K562 (cell line): Measurements from ENCODE around the gene PLEKHA6. TPM values are rescaled to one million over a fixed set of nuclear protein-coding genes. Genes with fewer than 3 reads are reported as not detected.
A peak's percentile ranks its signal among the peaks of the same experiment; 100 is the strongest.

Experiments used
- CSDE1 ChIP-seq, 2 experiments: fragments of 450-650 bp; IDR thresholded peaks; 2 replicates each; pipeline ENCODE4 v1.6.1; 2016; ENCODE audit warnings: mild to moderate bottlenecking in 1 of 2
- CTCFL ChIP-seq: IDR thresholded peaks from 2 replicates; pipeline ENCODE4 v1.6.1; 2011; ENCODE audit warnings: borderline replicate concordance, low read depth, mild to moderate bottlenecking, moderate library complexity, low read length; ENCODE audit not compliant: insufficient read depth, poor library complexity, severe bottlenecking
- DEAF1 ChIP-seq: fragments of 450-650 bp; formaldehyde crosslinking; IDR thresholded peaks from 2 replicates; pipeline ENCODE4 v1.4.0; 2020; ENCODE audit warnings: mild to moderate bottlenecking, moderate library complexity
- E2F3 ChIP-seq: fragments of 250-450 bp; sonication (Bioruptor Pico); IDR thresholded peaks from 2 replicates; pipeline ENCODE4 v1.4.0; 2020; ENCODE audit warnings: mild to moderate bottlenecking
- LEF1 ChIP-seq: fragments of 450-650 bp; IDR thresholded peaks from 2 replicates; pipeline ENCODE4 v1.6.1; 2016; ENCODE audit warnings: mild to moderate bottlenecking
- MIER1 ChIP-seq: fragments of 450-650 bp; IDR thresholded peaks from 2 replicates; pipeline ENCODE4 v1.6.1; 2016; ENCODE audit warnings: antibody characterized with exemption, mild to moderate bottlenecking, low read depth
- PTBP1 ChIP-seq: fragments of 200-400 bp; formaldehyde crosslinking; IDR thresholded peaks from 2 replicates; pipeline ENCODE4 v1.6.1; 2017; ENCODE audit warnings: low read depth, low read length
- STAG1 ChIP-seq: sonication (generic); formaldehyde crosslinking; IDR thresholded peaks from 2 replicates; pipeline ENCODE4 v1.5.0; 2020; ENCODE audit warnings: missing genetic modification reagents, borderline replicate concordance
- STAT6 ChIP-seq: sonication (generic); formaldehyde crosslinking; IDR thresholded peaks from 2 replicates; pipeline ENCODE4 v1.8.1; 2023; ENCODE audit warnings: mild to moderate bottlenecking, missing genetic modification reagents
- ZKSCAN1 ChIP-seq: fragments of 150-350 bp; IDR thresholded peaks from 2 replicates; pipeline ENCODE4 v1.6.1; 2016; ENCODE audit warnings: low read depth, low read length
- ZNF592 ChIP-seq: fragments of 450-650 bp; IDR thresholded peaks from 2 replicates; pipeline ENCODE4 v1.6.1; 2017; ENCODE audit warnings: antibody characterized with exemption, mild to moderate bottlenecking
- polyA plus RNA-seq, 8 experiments: library from polyadenylated mRNA; depleted of rRNA in 4 of 8; stranded (reverse) in 5 of 8; unstranded in 3 of 8; fragments of >200 nt; fragmentation: Nextera tagmentation in 2 of 8; fragmentation: Illumina TruSeq in 1 of 8; extraction: Ambion mirVana in 2 of 8; extraction: Trizol in 1 of 8; gene quantifications; 2 replicates each; pipeline versions ENCODE4 v1.2.1 to v1.2.3, GENCODE V29; 2011 to 2014; ENCODE audit warnings: inconsistent platforms in 1 of 8, missing spikeins in 1 of 8
- total RNA-seq, 7 experiments: library from RNA; depleted of rRNA in 6 of 7; stranded (reverse); fragments of >200 nt in 6 of 7; fragmentation: Illumina TruSeq in 2 of 7; extraction: Trizol in 2 of 7; gene quantifications; 2 replicates each; pipeline versions ENCODE4 v1.2.1 to v1.2.3, GENCODE V29; 2011 to 2021; ENCODE audit warnings: low replicate concordance in 1 of 7

Gene PLEKHA6
- total and polyA plus RNA-seq, 9 of the 15 experiments (the other 6 are each of a cell fraction or from before 2014, with no cell fraction given) = under 0.01 to 0.33 (median 0.01) TPM; not detected in 4

GRCh38 chr1:204207136-204207616, 152.6 kb downstream of the PLEKHA6 start (continued):
- no peak for TF ChIP-seq STAT6 (CRISPR knock-in tag)
- TF ChIP-seq STAG1 (CRISPR knock-in tag) = peak; percentile 57; the same call in 1 of the 2 replicates
- TF ChIP-seq ZNF592 = no peak
- peak; percentile 54; the same call in 1 of the 2 replicates for TF ChIP-seq DEAF1 (CRISPR knock-in tag)
- TF ChIP-seq CTCFL = peak; percentile 75
- TF ChIP-seq CSDE1 (IDR thresholded peaks at IDR 0.05) = no peak
- TF ChIP-seq PTBP1 = no peak
- no peak for TF ChIP-seq ZKSCAN1
- 0 out of 2 replicates have a peak, but pooled peaks have one; percentile 28 for TF ChIP-seq E2F3 (CRISPR knock-in tag)
- TF ChIP-seq LEF1 = no peak
- TF ChIP-seq MIER1 = no peak
